Calu3 (cell line): ENCODE measurements around the gene NFATC3. TPM values are rescaled to one million over a fixed set of nuclear protein-coding genes. Genes with fewer than 3 reads are reported as not detected.
A peak's percentile ranks its signal among the peaks of the same experiment; 100 is the strongest.

Experiments used
- BruUV-seq: library from RNA; stranded (reverse); fragments of 400-500 nt; replicated peaks from 2 replicates; lab custom pipeline; 2021; lab: Mats Ljungman, UMichigan
- CTCF ChIA-PET: fragments of 300-600 bp; sonication (Branson Sonifier 250); formaldehyde crosslinking; loops from one replicate; lab custom pipeline; 2022; ENCODE audit warnings: antibody characterized with exemption; lab: Charles Lee
- DNase-seq: peaks from one replicate; pipeline ENCODE4 v3.0.0; 2022
- H3K27ac Mint-ChIP-seq: one replicate; pipeline ENCODE4 v1.8.0; 2022; ENCODE audit warnings: mixed read lengths; ENCODE audit not compliant: unreplicated experiment
- H3K27me3 Mint-ChIP-seq: one replicate; pipeline ENCODE4 v1.8.0; 2022; ENCODE audit warnings: mixed read lengths; ENCODE audit not compliant: unreplicated experiment
- H3K36me3 Mint-ChIP-seq: one replicate; pipeline ENCODE4 v1.8.0; 2022; ENCODE audit warnings: mild to moderate bottlenecking, moderate library complexity, mixed read lengths; ENCODE audit not compliant: insufficient read depth, unreplicated experiment
- H3K4me1 Mint-ChIP-seq: one replicate; pipeline ENCODE4 v1.8.0; 2022; ENCODE audit warnings: mild to moderate bottlenecking, low read depth, mixed read lengths; ENCODE audit not compliant: unreplicated experiment
- H3K4me3 Mint-ChIP-seq: one replicate; pipeline ENCODE4 v1.8.0; 2022; ENCODE audit warnings: mild to moderate bottlenecking, low read depth, moderate library complexity, mixed read lengths; ENCODE audit not compliant: unreplicated experiment
- H3K9me3 Mint-ChIP-seq: one replicate; pipeline ENCODE4 v1.8.0; 2022; ENCODE audit warnings: low read depth, mixed read lengths; ENCODE audit not compliant: unreplicated experiment
- intact Hi-C: fragments of 100-400 bp; cut with micrococcal nuclease; formaldehyde crosslinking; loops from one replicate; pipeline ENCODE4 v1.10.0; 2022; ENCODE audit not compliant: unreplicated experiment
- total RNA-seq: library from RNA; stranded (reverse); gene quantifications from 2 replicates; pipeline ENCODE4 v1.2.3, GENCODE V29; 2022
- TF ChIP-seq, protein P1 (sequence below): fragments of 200-600 bp; IDR thresholded peaks from one replicate; pipeline ENCODE4 v1.8.0; 2022; ENCODE audit warnings: antibody characterized with exemption; ENCODE audit not compliant: unreplicated experiment

Gene NFATC3
- total RNA-seq, 1 experiment from 2014 or later, result 39.3 TPM

DNA sequence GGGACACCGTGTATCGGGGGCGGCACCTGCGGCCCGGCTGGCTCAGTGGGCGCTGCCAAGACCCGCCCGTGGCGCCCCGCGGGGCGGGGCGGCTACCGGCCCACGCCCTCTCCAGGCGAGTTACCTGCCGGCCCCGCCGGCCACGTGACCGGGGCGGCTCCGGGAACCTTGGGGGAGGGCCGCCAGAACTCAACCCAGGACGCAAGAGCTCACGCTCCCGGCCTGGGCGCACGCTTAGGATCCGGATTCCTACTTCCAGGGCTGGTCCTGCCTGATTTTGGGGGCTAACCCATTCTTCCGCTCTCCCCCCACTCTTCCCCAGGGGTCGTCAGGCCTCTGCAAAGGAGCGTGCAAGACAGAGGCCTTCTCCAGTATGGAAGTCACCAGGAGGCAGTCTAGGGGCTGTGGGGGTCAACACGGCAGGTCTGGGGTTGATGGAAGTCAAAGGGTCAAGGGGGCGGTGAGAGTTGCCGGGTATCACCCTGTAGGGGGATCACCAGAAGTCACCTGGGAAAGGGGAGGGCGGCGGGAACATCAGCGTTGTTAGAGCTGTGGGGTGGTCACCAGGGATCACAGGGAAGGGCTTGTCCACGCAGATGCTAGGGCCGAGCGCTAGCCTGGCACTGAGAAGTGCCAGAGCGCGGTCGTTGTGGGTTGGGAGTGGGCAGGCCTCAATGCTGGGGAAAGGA is 151.1 kb downstream of the NFATC3 start:
- BruUV-seq, result no TSS peak
- Mint-ChIP-seq H3K4me1 (peaks cover 30% of the 10 kb centered on the region), H3K9me3 (no peaks in the 10 kb centered on the region), H3K27me3 (no peaks in the 10 kb centered on the region), H3K27ac (peak overlapping the region; percentile 73), H3K36me3 (peaks cover 85% of the 10 kb centered on the region), H3K4me3 (peak overlapping the region; percentile 74)
- CTCF ChIA-PET, result interaction anchor here (1.2 to 2.4 kb wide), 2 partner anchors 25 to 28 kb away, joined by 4 to 12 read pairs; partner anchors contain the start of gene SLC7A6
- intact Hi-C loops, result no loop called here
- peak; percentile 96 for DNase-seq
- TF ChIP-seq, protein P1, sequence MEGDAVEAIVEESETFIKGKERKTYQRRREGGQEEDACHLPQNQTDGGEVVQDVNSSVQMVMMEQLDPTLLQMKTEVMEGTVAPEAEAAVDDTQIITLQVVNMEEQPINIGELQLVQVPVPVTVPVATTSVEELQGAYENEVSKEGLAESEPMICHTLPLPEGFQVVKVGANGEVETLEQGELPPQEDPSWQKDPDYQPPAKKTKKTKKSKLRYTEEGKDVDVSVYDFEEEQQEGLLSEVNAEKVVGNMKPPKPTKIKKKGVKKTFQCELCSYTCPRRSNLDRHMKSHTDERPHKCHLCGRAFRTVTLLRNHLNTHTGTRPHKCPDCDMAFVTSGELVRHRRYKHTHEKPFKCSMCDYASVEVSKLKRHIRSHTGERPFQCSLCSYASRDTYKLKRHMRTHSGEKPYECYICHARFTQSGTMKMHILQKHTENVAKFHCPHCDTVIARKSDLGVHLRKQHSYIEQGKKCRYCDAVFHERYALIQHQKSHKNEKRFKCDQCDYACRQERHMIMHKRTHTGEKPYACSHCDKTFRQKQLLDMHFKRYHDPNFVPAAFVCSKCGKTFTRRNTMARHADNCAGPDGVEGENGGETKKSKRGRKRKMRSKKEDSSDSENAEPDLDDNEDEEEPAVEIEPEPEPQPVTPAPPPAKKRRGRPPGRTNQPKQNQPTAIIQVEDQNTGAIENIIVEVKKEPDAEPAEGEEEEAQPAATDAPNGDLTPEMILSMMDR, result no peak

DNA sequence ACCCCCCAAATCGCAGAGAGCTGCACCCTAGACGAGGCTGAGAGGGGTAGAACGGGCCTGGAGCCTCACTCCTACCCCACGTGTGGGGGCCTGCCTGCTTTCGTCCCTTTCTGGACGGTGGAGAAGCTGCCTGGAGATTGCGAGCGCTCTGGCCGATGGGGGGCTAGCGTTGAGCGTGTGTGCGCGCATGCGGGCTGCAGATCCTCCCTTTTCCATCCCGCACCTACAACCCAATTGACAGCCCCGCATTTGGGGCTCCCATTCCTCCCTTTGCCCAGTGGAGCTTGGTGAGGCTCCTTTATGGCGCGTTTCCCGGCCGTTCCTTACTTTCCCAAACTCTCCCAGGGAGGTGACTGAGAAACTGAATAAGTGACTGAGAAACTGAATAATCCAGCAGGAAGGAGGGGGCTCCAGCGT is 151.7 kb downstream of the NFATC3 start:
- CTCF ChIA-PET, result interaction anchor here (0.6 to 2.4 kb wide), 5 partner anchors 24 to 181 kb away, joined by 3 to 12 read pairs (median 4); partner anchors contain the start of genes NFATC3 and SLC7A6

DNA sequence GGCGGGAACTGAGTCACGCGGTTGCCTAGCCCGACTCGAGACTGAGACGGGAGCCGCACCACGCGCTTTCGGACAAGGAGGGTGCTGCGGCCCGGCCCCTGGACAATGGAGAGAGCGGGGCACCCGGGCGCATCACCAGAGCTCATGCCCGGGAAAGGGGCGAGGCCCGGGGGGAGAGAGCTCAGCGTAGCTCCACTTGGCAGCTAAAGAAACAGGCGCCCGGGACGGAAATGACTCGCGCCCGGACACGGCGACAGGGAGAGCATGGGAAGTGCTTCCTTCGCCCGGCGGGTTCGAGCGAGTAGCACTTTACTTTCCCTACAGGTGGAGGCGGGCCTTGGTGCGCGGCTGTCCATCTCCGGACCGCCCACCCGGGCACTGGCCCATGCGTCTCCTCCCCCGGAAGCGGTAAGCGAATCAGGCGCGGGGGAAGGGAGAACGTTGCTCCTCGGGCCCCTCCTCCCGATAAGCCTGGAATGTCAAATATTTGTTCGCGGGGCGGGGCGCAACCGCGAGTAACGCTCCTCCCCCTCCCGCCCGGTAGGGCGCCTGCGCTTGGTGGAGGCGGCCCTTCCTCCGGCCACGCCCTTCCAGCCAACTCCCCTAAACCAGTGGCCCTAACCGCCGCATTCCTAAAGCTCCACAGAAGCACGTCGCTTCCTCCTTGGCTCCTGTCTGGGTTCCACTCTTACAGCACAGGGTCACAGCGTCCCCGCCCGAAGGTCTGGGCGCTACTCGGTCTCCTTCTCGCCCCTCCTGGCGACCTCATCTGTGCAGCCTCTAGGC is 152.3 kb downstream of the NFATC3 start:
- intact Hi-C loops, result no loop called here
- H3K4me1 Mint-ChIP-seq, result peaks cover 30% of the 10 kb centered on the region
- TF ChIP-seq, protein P1, result no peak
- BruUV-seq, result no TSS peak
- no peaks in the 10 kb centered on the region for H3K9me3 Mint-ChIP-seq
- peak; percentile 99 for DNase-seq
- peak overlapping the region; percentile 74 for H3K4me3 Mint-ChIP-seq
- H3K36me3 Mint-ChIP-seq, result peaks cover 75% of the 10 kb centered on the region
- peak overlapping the region; percentile 73 for H3K27ac Mint-ChIP-seq
- CTCF ChIA-PET, result interaction anchor here (0.6 to 2.4 kb wide), 6 partner anchors 24 to 181 kb away, joined by 3 to 12 read pairs (median 4); partner anchors contain the start of genes NFATC3, PRMT7, SLC7A6 and SLC7A6OS
- no peaks in the 10 kb centered on the region for H3K27me3 Mint-ChIP-seq

More for the DNA sequence above, 151.7 kb downstream of the NFATC3 start:
- BruUV-seq, result no TSS peak
- Mint-ChIP-seq H3K4me3 (peak overlapping the region; percentile 74), H3K27ac (peak overlapping the region; percentile 73), H3K4me1 (peaks cover 30% of the 10 kb centered on the region), H3K27me3 (no peaks in the 10 kb centered on the region), H3K36me3 (peaks cover 79% of the 10 kb centered on the region), H3K9me3 (no peaks in the 10 kb centered on the region)
- TF ChIP-seq, protein P1, result no peak
- intact Hi-C loops, result no loop called here
- peak; percentile 22 for DNase-seq

DNA sequence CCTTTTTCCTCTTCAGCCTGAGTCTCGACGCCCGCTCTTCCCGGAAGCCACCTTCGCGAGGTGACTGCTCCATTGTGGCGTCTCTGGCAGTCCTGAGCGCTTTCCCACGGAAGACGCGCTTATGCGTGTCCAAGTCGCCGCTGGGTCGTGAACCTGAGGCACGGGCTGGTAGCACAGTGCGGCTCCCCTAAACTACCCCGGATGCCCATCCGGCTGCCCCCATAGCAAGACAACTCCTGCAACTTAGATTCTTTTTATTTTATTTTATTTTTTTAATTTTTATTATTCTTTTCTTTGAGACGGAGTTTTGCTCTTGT is 152.8 kb downstream of the NFATC3 start:
- Mint-ChIP-seq H3K4me1 (peaks cover 29% of the 10 kb centered on the region), H3K9me3 (no peaks in the 10 kb centered on the region), H3K27ac (peak overlapping the region; percentile 73), H3K27me3 (no peaks in the 10 kb centered on the region), H3K4me3 (peak overlapping the region; percentile 74), H3K36me3 (peaks cover 75% of the 10 kb centered on the region)
- TF ChIP-seq, protein P1, result no peak
- intact Hi-C loops, result no loop called here
- BruUV-seq, result TSS peak; percentile 27
- DNase-seq, result no peak
- CTCF ChIA-PET, result interaction anchor here (0.7 to 2.4 kb wide), 5 partner anchors 23 to 153 kb away, joined by 3 to 12 read pairs (median 4); partner anchors contain the start of genes NFATC3, PRMT7, SLC7A6 and SLC7A6OS
